NCI-H2171 (cell line): ENCODE data around the gene KIF2A.

Experiments used
- DNase-seq: peaks from one replicate; lab custom pipeline; 2025; lab: John Stamatoyannopoulos, UW

The KIF2A gene

DNA sequence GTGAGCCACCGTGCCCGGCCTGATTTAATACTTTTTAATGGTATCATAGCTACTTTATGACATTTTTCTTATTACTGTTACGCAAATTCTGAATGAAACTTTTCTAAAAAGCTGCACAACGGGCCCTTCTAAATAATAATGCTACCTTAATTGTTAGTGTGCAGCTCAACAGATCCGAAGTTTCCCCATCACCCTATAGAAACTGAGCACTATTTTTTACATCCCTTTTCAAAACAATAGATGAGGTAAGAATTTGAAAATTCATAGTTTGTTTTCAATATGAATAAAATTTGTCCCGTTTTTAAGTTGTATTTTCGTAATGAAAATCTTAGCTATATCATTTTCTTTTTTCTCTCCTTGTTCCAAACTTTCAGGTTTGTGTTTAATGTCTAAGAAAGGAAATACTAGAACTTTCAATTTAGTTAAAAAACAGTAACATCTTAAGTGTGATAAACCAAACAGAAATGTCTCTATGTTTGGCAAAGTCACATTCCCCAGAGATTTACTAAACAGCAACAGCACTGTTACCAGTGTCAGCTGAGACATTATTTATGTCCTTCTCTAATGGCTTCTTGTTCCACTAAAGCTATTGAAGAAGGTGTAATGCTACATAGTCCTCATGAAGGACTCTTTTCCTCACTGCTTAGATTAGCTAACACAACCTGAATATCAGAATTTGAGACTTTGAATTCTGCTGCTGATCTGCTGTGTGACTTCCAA is 22.9 kb downstream of the KIF2A start:
- no peak for DNase-seq

DNA sequence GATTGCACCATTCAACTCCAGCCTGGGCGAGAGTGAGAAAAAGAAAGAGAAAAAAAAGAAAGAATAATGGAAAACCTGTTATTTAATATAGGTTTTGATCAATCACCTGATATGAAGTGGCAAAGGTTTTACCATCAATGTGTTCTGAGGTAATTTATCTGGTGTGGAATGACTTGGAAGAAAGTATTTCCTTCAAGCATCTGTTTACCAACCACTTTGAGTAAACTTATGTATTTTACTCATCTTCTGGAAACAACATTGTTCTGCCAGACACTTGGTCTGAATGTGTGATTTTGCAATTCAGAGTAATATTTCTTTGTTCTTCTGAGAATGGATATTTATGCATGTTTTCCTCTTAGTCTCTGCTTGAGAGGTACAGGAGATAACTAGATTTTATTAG is 24.3 kb downstream of the KIF2A start:
- DNase-seq = no peak

DNA sequence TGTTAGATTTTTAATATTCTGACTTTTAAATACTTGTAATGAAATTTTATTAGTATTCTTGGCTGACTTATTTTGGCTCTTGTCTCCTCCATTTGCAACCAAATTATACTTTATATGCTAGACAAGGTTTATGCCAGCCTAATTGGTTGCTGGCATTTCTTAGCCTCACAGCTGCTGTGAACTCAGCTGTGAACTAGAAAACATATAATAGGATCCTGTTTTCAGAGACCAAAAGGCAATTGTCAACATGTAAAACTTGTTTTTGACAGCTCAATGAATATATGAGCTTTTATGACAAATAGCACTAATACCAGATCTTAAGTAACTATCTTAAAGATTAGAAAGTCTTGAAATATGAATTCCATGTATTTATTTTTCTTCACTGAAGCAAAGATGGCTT is 25.9 kb downstream of the KIF2A start:
- DNase-seq = no peak

DNA sequence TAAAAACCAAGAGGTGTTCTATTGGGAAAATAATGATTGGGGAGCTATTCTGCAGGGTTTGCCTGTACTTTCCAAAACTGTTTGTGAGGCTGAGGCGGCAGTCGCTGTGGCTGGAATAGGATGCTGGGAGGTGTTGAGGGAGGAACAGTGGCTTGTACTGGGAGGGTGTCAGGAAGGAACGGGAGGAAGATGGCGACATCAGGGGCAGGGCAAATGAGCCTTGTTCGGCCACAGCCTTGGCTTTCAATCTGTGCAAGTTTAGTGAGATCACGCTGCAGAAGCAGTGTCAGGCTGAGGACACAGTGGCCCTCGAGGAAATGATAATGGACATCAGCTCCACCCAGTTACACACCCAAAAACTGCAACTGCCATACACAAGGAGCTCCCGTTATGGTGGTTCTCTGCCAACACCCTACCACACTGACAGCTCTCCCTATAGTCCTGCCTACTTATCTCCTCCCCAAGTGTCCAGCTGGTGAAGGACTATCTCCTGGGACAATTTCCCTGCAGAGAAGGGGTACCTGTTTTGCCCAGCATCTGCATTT is 27.3 kb downstream of the KIF2A start:
- no peak for DNase-seq

DNA sequence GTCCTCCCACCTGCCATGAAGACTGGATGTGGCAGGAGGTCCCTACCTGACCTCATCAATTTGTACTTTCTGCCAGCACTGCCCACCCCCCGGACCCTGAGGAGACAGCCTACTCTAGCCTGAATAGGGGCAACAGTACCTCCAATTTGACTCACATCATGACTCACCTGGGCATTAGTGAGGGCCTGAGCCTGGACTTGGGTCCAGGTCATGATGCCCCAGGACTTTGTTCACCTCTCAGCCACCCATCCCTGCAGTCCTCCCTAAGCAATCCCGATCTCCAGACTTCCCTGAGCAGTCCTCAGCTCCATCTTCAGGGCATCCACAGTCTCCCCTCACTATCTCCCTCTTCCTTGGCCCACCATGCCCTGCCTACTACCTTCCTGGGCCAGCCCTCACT is 28.1 kb downstream of the KIF2A start:
- no peak for DNase-seq

DNA sequence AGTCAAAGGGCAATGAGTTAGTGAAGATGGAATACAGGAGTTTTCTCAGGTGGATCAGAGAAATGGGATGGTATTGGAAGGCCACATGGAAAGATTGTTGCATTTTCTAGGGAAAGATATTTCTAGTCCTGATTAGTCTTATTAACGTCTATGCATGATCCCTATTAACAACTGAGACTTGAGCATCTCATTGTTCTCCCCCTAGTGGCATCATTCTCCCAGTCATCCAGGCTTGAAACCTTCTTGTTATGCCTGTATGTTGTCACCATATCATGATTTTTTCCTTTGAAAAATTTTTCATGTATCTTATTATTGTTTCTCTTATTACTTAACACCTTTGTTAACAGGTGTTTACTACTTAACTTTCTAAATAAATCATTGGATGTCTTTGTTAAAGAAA is 34.4 kb downstream of the KIF2A start:
- no peak for DNase-seq

DNA sequence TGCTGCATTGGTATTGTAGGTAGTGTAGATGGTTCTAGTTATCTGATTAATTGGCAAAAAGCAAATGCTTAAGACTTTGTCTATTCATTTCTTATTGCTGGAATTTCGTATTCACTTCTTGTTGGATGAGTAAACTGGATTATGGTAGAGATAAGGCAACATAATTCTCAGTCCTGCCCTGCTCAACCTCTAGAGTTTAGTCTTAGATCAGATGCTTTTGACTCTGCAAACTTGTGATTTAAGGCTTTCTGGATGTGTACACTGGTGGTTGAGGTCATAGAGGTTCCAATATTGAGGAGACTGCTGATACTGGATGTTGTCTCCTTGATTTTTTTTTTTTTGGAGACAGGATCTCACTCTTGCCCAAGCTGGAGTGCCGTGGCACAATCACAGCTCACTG is 35.0 kb downstream of the KIF2A start:
- no peak for DNase-seq

DNA sequence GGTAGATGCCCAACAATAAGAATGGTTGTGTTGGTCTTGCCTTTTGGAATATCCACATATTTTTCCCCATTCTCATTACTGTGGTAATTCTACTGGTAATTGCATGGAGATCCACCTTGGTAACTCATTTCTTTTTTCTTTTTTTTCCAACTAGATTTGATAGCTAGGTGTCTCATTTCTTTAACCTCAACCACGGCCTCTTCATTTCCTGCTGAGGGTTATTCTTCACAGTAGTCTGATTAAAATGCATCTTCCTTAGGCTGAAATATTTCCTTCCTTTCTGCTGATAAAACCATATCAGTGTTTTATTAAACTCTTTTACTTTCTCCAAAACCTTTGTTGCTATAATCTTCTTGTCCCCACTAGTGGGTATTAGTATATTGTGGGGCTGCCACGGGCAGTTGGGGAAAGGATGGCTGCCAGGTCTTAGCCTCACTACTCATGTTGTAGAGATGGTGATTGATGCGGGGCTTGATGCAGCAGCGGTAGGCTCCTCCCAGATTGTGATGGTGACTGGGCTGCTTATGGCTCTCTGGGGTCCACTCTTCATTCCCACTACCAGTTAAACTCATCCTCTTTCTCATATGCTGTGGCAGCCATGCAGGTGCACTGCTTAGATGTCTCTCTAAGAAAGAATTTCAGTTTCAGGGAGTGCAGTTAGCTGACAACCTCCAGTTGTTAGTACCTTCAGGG is 35.9 kb downstream of the KIF2A start:
- DNase-seq = no peak

DNA sequence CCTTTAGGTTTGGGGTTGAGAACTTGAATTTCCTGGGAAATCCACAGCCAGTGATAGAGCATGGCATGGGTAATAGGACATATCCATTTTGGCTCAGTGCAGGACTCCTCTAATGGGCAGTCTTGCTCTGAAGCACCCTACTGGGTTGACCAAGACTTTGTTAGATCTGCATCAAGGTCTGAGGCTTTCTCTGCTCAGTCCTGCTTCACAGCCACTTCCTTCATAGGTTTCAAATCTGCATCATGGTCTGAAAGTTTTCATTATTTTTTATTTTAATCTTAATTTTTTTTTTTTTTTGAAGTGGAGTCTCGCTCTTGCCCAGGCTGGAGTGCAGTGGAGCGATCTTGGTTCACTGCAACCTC is 36.5 kb downstream of the KIF2A start:
- no peak for DNase-seq

DNA sequence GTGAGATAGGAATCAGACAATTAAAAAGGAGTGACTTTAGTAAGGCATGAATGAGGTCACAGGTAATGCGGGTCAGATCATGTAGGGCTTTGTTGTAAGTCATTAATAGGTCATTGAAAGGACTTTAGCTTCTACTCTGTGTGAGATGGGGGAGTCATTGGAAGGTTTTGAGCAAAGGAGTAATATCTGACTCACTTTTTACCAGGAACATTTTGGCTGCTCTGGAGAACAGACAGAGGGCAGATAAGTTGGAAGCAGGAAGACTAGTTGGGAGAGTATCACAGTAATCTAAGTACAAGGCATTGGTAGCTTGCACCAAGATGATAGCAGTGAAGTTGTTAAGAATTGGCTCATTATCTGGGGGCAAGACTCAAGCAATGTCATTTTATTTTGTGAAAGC is 37.4 kb downstream of the KIF2A start:
- no peak for DNase-seq

DNA sequence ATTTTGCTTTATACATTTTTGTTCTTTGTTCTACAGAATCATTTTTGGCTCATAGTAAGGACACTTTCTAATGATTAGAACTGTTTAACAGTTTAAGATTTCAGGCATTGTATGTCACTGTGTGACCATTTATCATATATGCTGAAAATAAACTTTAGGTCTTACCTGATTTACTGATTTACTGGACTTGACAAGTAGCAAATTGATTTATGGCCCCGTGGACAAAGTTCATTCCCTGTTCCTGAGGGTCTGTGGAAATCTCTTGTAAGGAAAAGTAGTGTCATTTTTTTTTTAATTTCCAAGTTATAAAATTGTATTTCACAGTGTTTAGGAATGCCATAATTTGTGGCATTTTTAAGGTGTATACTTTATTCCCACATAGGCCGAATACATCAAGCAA is 40.7 kb downstream of the KIF2A start:
- no peak for DNase-seq

DNA sequence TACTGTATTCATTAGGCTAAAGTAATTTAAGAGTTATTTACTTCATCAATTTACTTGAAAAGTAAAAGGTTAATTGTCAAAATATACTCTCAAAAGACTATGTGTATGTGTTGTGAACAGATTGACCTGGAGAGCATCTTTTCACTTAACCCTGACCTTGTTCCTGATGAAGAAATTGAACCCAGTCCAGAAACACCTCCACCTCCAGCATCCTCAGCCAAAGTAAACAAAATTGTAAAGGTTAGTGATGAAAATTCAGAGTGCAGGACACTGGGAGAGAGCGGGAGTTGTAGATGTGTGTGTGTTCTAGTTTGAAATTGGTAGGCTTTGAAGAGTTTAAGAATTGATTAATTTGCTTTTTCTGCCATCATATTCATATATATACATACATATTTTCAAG is 41.9 kb downstream of the KIF2A start:
- DNase-seq = no peak

DNA sequence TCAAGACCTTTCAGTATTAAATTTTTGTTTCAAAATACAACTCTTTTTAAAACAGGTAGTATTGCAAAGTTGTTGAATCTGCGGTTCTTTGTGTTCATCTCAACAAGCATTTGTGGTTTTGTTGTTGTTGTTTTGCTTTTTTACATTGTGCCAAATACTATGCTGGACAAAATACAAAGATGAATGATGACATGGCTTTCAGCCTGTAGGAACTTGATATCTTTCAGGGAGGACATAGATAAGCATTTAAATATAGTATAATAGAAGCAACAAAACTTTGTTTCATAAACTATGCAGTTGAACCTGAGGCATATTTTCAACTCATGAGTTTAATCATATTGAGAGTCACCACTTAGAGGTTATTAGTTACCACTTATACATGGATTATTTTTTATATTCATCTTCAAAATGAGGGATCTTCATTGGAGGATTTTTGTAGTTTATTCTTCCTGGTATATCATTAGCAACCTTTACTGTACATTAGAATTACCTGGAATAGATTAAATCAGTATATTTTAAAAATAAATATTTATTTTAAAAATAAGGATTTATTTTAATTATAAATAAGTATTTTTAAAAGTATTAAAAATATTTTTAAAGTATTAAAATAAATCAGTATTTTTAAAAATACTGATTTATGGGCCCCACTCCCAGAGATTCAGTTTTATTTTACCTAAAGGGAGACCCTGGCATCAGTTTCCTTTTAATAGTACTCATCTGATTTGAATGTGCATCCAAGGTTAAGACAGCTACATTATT is 42.9 kb downstream of the KIF2A start:
- DNase-seq = no peak

DNA sequence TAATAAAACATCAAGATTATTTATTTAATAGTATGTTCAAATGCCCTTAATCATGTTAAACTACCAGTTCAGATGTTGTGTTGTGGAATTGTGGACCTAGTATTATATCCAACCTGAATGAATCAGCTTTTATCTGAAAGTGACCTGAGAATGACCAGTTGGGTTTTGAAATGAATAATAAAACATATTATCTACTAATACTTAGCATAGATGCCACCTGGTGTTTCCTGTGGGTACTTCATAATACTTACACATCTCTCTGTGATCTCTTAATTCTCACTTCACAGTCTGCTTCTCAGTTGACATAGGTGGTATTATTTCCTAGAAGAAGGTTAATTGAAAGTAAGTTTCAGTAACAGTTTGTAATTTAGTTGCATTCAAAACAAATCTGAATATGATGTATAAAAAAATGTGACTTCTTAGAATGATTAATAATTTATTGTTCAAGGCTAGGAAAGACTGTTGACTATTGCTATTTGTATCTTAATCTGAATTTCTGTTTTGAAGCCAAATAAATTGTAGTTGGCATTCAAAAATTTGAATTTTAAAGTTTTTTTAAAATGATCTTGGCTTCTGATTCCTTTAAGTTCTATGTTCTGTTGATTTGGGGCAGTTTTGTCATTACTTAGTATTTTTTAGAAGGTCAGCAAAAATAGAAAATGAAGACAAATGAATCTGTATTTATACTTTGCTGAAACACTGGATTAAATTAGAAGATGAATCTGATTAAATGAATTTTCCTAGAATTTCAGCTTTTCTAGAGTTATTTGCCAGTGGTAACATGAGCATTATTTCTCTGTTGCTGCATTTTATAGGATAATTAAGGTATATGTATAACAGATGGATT is 48.2 kb downstream of the KIF2A start:
- DNase-seq = peak; percentile 9

DNA sequence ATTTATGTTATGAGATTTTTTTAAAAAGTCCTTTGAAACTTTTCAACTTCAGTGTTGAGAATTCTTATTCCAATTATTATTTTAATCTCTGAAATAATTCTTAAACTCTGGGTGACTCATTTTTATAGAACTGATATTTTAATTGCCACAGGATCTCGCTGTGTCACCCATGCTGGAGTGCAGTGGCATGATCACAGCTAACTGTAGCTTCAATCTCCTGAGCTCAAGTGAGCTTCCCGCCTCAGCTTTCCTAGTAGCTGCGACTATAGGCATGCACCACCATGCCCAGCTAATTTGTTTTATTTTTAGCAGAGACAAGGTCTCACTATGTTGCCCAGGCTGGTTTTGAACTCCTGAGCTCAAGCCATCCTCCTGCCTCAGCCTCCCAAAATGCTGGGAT is 56.7 kb downstream of the KIF2A start:
- DNase-seq = no peak

DNA sequence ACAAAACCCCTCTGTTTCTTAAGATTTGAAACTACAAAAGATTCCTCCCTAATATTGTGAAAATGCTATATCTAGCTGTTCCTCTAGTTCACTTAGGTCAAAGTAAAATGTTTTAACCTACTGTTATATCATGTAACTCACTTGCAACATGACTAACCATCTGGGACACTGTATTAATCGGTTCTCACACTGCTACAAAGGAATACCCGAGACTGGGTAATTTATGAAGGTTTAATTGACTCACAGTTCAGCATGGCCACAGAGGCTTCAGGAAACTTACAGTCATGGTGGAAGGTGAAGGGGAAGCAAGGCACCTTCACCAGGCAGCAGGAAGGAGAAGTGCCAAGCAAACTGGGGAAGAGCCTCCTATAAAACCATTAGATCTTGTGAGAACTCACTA is 63.0 kb downstream of the KIF2A start:
- DNase-seq = no peak

DNA sequence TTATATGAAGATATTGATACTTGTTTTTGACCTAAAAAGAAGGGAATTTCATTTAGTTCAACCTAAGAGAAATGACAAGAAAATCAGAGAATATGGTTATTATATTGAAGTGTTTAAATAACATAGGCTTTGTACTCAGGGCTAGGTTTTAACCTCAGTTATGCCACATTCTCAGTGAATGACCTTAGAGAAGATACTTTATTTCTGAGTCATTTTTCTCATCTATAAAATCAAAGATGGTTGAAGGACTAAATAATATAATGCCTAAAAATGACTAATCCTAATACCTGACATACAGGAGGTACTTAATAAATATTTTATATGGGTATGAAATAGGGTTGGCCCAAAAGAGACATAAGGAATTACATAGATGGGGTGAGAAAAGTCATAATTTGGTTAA is 65.4 kb downstream of the KIF2A start:
- DNase-seq = no peak

DNA sequence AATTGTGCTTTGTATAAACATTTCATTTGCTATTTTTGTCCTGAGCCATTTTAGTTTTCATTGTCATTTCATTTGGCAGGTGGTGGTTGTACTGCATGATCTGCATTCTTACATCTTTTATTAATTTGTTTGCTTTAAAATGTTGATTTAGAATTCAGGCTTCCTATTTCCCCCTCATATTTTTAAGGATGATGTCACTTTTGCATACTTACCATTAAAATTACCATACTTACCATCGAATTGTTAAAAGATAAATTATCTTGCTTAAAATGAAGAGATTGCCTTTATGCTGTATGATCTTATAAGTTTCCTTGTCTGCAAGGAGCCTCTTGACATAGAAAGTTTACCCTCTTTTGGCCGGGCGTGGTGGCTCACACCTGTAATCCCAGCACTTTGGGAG is 66.6 kb downstream of the KIF2A start:
- DNase-seq = no peak

DNA sequence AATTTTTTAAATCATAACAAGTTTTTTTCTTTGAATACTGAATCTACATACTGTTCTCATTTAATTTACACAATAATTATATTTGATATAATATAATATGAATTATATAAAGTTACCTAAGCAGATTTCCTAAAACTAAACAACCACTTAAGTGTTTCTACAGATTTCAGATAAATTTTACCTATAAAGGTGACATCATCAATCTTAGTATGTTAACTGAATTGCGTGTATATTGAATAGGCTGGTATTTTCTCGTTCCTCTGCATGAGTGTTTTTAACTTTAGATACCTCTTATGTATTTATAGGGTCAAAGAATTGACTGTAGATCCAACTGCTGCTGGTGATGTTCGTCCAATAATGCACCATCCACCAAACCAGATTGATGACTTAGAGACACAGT is 67.4 kb downstream of the KIF2A start:
- DNase-seq = no peak

DNA sequence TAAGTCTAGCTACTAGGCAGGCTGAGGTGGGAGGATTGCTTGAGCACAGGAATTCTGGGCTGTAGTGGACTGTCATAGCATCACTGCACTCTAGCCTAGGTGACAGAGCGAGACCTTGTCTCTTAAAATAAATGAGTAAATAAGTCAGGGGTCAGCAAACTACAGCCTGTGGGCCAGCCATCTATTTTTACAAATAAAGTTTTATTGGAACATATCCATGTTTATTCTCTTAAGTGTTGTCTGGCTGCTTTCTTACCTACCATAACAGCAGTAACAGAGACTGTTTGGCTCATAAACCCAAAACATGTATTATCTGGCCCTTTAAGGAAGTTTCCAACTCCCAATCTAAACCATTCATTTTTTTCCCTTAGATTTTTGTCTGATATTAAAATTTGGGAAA is 68.1 kb downstream of the KIF2A start:
- no peak for DNase-seq

DNA sequence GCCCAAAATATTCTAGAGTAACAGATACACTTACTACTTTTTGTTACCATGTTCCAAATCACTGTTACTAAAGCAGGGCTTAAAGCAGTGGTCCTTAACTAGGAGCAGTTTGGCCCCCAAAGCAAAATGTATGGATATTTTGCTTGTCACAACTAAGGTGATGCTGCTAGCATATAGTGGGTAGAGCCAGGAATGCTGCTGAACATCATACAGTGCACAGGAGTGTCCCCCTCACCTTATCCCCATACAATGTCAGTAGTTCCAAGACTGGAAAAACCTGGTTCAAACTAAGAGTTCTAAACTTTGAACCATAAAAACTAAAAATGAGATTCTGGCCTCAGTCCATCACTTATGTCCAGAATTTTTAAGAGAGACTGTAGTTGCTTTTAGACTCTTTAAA is 69.6 kb downstream of the KIF2A start:
- no peak for DNase-seq

DNA sequence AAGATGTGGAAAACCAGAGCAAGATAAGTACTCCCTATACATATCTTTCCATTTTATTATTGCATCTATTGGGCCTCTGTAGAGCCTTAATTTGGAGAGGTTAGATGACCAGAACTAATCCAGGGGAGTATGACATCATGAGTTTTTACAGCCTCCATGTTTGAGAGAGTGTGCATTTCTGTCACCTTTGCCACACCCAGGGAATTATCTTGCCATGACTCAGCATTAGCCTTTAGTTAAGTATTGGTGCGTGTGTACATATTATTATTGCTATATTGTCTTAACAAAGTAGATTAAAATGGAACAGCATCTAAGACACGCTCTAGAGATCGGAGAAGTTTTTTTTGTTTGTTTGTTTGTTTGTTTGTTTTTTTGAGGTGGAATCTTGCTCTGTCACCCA is 70.1 kb downstream of the KIF2A start:
- no peak for DNase-seq
